Measurements from ENCODE around the gene ZNF451.
"Not testable (repeated sequence)": the region's sequence is repeated elsewhere in the genome, so short reads cannot be mapped to it uniquely, and the experiment has no call there.

Gene ZNF451, protein sequence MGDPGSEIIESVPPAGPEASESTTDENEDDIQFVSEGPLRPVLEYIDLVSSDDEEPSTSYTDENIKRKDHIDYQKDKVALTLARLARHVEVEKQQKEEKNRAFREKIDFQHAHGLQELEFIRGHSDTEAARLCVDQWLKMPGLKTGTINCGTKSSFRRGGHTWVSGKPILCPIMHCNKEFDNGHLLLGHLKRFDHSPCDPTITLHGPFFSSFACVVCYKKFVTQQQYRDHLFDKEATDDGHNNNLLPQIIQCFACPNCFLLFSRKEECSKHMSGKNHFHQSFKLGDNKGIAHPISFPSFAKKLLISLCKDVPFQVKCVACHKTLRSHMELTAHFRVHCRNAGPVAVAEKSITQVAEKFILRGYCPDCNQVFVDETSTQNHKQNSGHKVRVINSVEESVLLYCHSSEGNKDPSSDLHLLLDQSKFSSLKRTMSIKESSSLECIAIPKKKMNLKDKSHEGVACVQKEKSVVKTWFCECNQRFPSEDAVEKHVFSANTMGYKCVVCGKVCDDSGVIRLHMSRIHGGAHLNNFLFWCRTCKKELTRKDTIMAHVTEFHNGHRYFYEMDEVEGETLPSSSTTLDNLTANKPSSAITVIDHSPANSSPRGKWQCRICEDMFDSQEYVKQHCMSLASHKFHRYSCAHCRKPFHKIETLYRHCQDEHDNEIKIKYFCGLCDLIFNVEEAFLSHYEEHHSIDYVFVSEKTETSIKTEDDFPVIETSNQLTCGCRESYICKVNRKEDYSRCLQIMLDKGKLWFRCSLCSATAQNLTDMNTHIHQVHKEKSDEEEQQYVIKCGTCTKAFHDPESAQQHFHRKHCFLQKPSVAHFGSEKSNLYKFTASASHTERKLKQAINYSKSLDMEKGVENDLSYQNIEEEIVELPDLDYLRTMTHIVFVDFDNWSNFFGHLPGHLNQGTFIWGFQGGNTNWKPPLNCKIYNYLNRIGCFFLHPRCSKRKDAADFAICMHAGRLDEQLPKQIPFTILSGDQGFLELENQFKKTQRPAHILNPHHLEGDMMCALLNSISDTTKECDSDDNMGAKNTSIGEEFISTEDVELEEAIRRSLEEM

DNA sequence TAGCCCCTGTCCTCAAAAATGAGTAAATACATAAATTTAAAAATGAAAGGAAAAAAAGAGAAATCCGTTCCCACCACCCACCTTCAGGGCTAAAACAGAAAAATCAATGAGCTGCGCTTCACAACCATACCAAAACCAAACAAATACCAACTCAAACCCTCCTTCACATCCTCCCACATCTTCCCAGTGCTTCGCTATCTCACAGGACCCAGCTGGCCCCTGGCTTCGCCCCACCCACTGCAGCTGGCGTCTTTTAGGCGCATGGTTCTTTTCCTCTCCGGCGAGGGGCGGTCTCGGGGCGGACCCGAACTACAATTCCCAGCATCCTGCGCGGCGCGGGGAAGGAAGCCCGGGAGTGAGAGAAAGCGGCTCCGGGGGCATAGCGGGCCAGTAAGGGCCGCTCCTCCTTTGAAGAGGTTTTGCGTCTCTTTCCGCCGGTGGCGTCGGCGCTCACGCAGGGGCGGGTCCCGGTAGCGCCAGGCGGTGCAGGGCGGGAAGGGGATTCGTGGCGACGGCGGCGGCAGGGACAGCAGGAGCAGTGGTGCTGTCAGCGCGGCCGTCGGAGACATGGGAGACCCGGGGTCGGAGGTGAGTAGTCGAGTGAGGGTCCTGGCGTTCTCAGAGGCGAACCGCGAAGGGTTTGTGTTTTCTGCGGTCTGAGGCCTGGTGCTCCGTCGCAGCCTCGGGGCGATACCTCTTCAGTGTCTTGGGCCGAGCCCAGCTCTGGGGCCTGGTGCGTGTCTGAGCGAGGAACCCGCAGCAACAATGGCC is at the start of gene ZNF451:
TSS of gene ZNF451 (plus strand) at position 502 of the 771 bp plus-strand sequence. CDS start at position 568, 66 bp downstream.
- CTCF ChIA-PET: interaction anchor here (1.4 kb wide), 1 partner anchor 100 kb away, joined by 6 read pairs; no protein-coding TSS in a partner anchor
- Mint-ChIP-seq H3K36me3 (peaks cover 19% of the 10 kb centered on the region), H3K27me3 (no peaks in the 10 kb centered on the region), H3K4me1 (peaks cover 35% of the 10 kb centered on the region), H3K27ac (peak within 1 kb of the TSS; percentile 95), H3K9me3 (no peaks in the 10 kb centered on the region), H3K4me3 (peak within 1 kb of the TSS; percentile 76)
- peak; percentile 98 for DNase-seq

DNA sequence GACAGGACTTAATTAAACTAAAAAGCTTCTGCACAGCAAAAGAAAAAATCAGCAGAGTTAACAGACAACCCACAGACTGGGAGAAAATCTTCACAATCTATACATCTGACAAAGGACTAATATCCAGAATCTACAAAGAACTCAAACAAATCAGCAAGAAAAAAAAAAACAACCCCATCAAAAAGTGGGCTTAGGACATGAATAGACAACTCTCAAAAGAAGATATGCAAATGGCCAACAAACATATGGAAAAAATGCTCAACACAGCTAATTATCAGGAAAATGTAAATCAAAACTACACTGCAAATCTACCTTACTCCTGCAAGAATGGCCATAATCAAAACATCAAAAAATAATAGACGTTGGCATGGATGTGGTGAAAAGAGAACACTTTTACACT is 45.9 kb upstream of the ZNF451 start:
- H3K27ac Mint-ChIP-seq, CTCF ChIA-PET, H3K4me3 Mint-ChIP-seq, DNase-seq, H3K9me3 Mint-ChIP-seq: not testable (repeated sequence)
- H3K4me1 Mint-ChIP-seq: peaks cover 19% of the 10 kb centered on the region
- peaks cover 12% of the 10 kb centered on the region for H3K36me3 Mint-ChIP-seq
- H3K27me3 Mint-ChIP-seq: peaks cover 60% of the 10 kb centered on the region

- Mint-ChIP-seq H3K27ac (no peak overlapping the region), H3K4me3 (no peak overlapping the region), H3K36me3 (peaks cover 17% of the 10 kb centered on the region), H3K27me3 (peaks cover 60% of the 10 kb centered on the region), H3K4me1 (peaks cover 25% of the 10 kb centered on the region), H3K9me3 (no peaks in the 10 kb centered on the region)
- CTCF ChIA-PET: no interaction called here
- no peak for DNase-seq
Observed at GRCh38 chr6:57044568-57044967, 45.4 kb upstream of the ZNF451 start.

GRCh38 chr6:57046332-57047256 is 43.4 kb upstream of the ZNF451 start, which contains the start of gene KIAA1586:
KIAA1586 (plus strand) TSS chr6:57046693; CDS start chr6:57046756, 63 bp downstream.
- CTCF ChIA-PET, H3K9me3 Mint-ChIP-seq: not testable (repeated sequence)
- DNase-seq: peak; percentile 89
- peaks cover 35% of the 10 kb centered on the region for H3K4me1 Mint-ChIP-seq
- H3K4me3 Mint-ChIP-seq: peak within 1 kb of the TSS; percentile 90
- peaks cover 27% of the 10 kb centered on the region for H3K36me3 Mint-ChIP-seq
- peaks cover 41% of the 10 kb centered on the region for H3K27me3 Mint-ChIP-seq
- H3K27ac Mint-ChIP-seq: peak within 1 kb of the TSS; percentile 85

- Mint-ChIP-seq H3K4me1 (peaks cover 35% of the 10 kb centered on the region), H3K27me3 (peaks cover 35% of the 10 kb centered on the region), H3K36me3 (peaks cover 29% of the 10 kb centered on the region)
- CTCF ChIA-PET, H3K27ac Mint-ChIP-seq, H3K4me3 Mint-ChIP-seq, DNase-seq, H3K9me3 Mint-ChIP-seq: not testable (repeated sequence)
Observed at GRCh38 chr6:57047257-57047585, 42.8 kb upstream of the ZNF451 start.

DNA sequence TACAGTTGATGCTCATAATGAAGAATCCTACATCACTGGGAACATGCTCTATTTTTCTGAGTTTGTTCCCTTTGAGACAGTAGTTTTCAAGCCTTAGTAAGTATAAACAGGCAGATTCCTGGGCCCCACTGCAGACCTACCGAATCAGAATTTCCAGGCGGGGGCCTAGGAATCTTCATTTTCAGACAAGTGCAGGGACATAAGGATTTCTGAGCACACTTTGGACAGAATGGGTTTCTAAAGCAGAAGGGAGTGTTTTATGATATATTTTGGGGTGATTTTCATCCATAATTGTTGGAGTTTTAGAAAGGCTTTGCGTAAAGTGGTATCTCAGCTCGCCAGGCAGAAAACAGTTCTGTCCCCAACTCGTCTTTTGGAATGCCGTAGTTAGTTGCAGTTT is 42.1 kb upstream of the ZNF451 start:
- peaks cover 31% of the 10 kb centered on the region for H3K27me3 Mint-ChIP-seq
- peaks cover 32% of the 10 kb centered on the region for H3K36me3 Mint-ChIP-seq
- H3K27ac Mint-ChIP-seq: peak overlapping the region; percentile 58

GRCh38 chr6:57048577-57048976 is 41.4 kb upstream of the ZNF451 start:
- CTCF ChIA-PET: no interaction called here
- Mint-ChIP-seq H3K4me3 (peak overlapping the region; percentile 65), H3K4me1 (peaks cover 35% of the 10 kb centered on the region), H3K27me3 (peaks cover 28% of the 10 kb centered on the region), H3K36me3 (peaks cover 38% of the 10 kb centered on the region), H3K9me3 (no peaks in the 10 kb centered on the region), H3K27ac (peak overlapping the region; percentile 12)
- DNase-seq: no peak

More for the DNA sequence above, 42.1 kb upstream of the ZNF451 start:
- peaks cover 35% of the 10 kb centered on the region for H3K4me1 Mint-ChIP-seq
- H3K9me3 Mint-ChIP-seq, DNase-seq, CTCF ChIA-PET: not testable (repeated sequence)
- peak overlapping the region; percentile 65 for H3K4me3 Mint-ChIP-seq

- no peaks in the 10 kb centered on the region for H3K27me3 Mint-ChIP-seq
- no peak for DNase-seq
- CTCF ChIA-PET: no interaction called here
- H3K9me3 Mint-ChIP-seq: no peaks in the 10 kb centered on the region
- H3K36me3 Mint-ChIP-seq: peaks cover 33% of the 10 kb centered on the region
- H3K4me3 Mint-ChIP-seq: no peak overlapping the region
- no peak overlapping the region for H3K27ac Mint-ChIP-seq
- peaks cover 9% of the 10 kb centered on the region for H3K4me1 Mint-ChIP-seq
Observed at GRCh38 chr6:57063847-57064246, 26.1 kb upstream of the ZNF451 start.

DNA sequence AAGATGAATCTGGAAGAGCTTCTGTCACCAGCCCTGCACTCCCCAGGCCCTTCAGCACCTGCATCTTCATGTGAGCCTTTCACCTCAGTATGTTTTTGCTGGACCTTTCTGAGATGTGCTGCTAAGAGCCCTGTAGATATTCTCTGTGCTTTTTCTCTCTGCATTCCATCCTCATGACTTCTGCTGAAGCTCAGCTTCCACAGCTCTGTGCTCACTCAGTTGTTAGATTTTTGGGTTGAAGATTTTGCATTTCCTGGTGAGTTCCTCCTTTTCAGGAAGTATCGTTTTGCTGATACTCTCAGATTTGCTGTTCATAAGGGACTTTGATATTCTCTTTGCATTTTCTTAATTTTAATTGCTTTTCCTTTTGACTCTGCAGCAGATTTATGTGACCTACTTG is 25.2 kb upstream of the ZNF451 start:
- H3K4me3 Mint-ChIP-seq: no peak overlapping the region
- no peaks in the 10 kb centered on the region for H3K9me3 Mint-ChIP-seq
- no peaks in the 10 kb centered on the region for H3K27me3 Mint-ChIP-seq
- no peak for DNase-seq
- H3K4me1 Mint-ChIP-seq: peaks cover 9% of the 10 kb centered on the region
- H3K27ac Mint-ChIP-seq: no peak overlapping the region
- CTCF ChIA-PET: no interaction called here
- H3K36me3 Mint-ChIP-seq: peaks cover 29% of the 10 kb centered on the region

DNA sequence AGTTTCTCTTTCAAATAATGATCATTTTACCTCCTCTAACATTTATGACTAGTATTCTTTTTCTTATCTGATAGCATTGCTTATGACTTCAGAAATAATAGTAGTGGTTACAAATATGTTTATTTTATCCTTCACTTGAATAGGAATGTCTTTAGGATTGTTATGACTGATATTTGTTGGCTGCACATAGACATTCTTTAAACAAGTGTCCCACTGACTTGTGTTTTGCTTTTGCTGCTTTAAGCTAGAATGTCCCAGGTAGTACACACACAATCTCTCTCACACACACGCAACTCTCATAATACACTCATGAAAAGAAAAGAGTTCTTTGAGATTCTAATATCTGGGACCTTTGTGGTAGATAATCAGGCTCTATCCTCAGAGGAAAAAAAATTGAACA is 21.9 kb upstream of the ZNF451 start:
- CTCF ChIA-PET: interaction anchor here (0.7 kb wide), 1 partner anchor 239 kb away, joined by 3 read pairs; no protein-coding TSS in a partner anchor
- Mint-ChIP-seq H3K36me3 (peaks cover 15% of the 10 kb centered on the region), H3K4me1 (peaks cover 9% of the 10 kb centered on the region), H3K27me3 (no peaks in the 10 kb centered on the region), H3K9me3 (no peaks in the 10 kb centered on the region), H3K27ac (no peak overlapping the region), H3K4me3 (no peak overlapping the region)
- DNase-seq: no peak

GRCh38 chr6:57069228-57069627 is 20.8 kb upstream of the ZNF451 start:
- Mint-ChIP-seq H3K27ac (no peak overlapping the region), H3K9me3 (no peaks in the 10 kb centered on the region), H3K4me1 (peaks cover 9% of the 10 kb centered on the region), H3K27me3 (no peaks in the 10 kb centered on the region), H3K36me3 (peaks cover 16% of the 10 kb centered on the region), H3K4me3 (no peak overlapping the region)
- CTCF ChIA-PET: no interaction called here
- DNase-seq: no peak

DNA sequence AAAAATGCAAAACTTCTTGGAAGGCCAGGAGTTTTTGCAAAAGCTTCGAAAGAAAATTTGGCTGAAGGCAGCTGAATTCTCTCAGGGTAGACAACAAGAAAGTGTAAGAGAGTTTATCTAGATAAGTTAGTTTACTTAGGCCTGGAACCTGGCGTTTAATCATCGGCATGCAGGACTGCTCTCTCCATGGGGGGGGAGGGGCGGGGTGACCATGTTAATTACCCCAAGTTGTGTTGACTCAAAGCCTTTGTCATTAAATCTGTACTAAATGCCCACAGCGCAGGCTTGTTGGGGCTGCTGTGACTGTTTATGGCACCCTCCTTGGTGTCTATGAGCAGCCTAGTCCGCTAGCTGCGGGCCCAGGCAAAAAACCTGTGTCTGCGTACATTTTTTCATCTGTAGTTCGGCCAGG is 20.1 kb upstream of the ZNF451 start:
- no peaks in the 10 kb centered on the region for H3K27me3 Mint-ChIP-seq
- CTCF ChIA-PET: no interaction called here
- peaks cover 12% of the 10 kb centered on the region for H3K36me3 Mint-ChIP-seq

DNA sequence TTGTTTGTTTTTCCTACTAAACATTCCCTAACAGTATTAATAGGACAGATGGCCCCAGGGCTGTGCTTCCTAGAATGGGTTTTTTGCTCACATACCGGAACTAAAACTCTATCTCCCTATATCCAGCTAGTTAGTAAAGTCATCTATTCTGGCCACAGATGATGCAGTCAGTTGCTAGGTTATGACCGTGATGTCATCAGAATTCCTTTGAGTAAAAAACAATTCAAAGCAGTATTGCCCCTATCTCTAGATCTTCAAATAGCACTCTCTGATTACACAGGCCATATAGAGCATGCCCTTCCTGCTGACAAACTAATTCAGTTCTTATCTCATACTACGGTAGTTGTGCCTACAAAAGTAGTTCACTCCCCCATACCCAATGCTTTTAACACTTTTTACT is 17.9 kb upstream of the ZNF451 start:
- no peaks in the 10 kb centered on the region for H3K9me3 Mint-ChIP-seq
- peaks cover 8% of the 10 kb centered on the region for H3K36me3 Mint-ChIP-seq
- H3K27me3 Mint-ChIP-seq: no peaks in the 10 kb centered on the region
- no peaks in the 10 kb centered on the region for H3K4me1 Mint-ChIP-seq
- H3K27ac Mint-ChIP-seq: no peak overlapping the region
- no peak for DNase-seq
- no peak overlapping the region for H3K4me3 Mint-ChIP-seq
- CTCF ChIA-PET: no interaction called here

More for the DNA sequence above, 20.1 kb upstream of the ZNF451 start:
- DNase-seq: no peak
- Mint-ChIP-seq H3K4me3 (no peak overlapping the region), H3K4me1 (peaks cover 3% of the 10 kb centered on the region), H3K27ac (no peak overlapping the region), H3K9me3 (no peaks in the 10 kb centered on the region)

Data from activated naive CD4-positive, alpha-beta T cell treated with anti-CD3 and anti-CD28 coated beads, Interleukin-2, amount 10 ng/mL, durations not matched to agents 7 days and 5 days (primary cell).